ENCODE data around the gene MEIS2.

MEIS2 gene

GRCh38 chr15:36925049-36925448, 175.3 kb downstream of the MEIS2 start:
- Histone ChIP-seq H4K20me1 (ENCODE audit: insufficient read depth, low read length) (no peaks in the 10 kb centered on the region), H3K9ac (ENCODE audit: low read length) (no peak overlapping the region), H3K4me1 (ENCODE audit: insufficient read depth, low read length, severe bottlenecking) (no peaks in the 10 kb centered on the region), H3K4me3 (ENCODE audit: low read depth, low read length, poor library complexity, severe bottlenecking) (no peak overlapping the region), H3K27ac (ENCODE audit: low read depth, low read length, poor library complexity, severe bottlenecking) (no peak overlapping the region), H3K27me3 (ENCODE audit: insufficient read depth, low read length) (no peaks in the 10 kb centered on the region), H3K4me2 (ENCODE audit: low read length) (no peak overlapping the region), H3F3A (ENCODE audit: insufficient read depth, low read length) (no peaks in the 10 kb centered on the region), H3K9me3 (ENCODE audit: low read length) (no peaks in the 10 kb centered on the region), H3K9me2 (ENCODE audit: low read depth, low read length) (no peaks in the 10 kb centered on the region), H3K36me3 (ENCODE audit: insufficient read depth, low read length) (peaks cover 63% of the 10 kb centered on the region), H3K79me2 (ENCODE audit: insufficient read depth, low read length) (no peaks in the 10 kb centered on the region), H2AFZ (ENCODE audit: low read length) (no peak overlapping the region)
- TF ChIP-seq CTCF (IDR thresholded peaks at IDR 0.05; ENCODE audit: low read length) (no peak), EZH2 (IDR thresholded peaks at IDR 0.05; ENCODE audit: borderline replicate concordance, low read length) (no peak)

- no peak overlapping the region for H3K4me2 ChIP-seq (ENCODE audit: low read length)
- H3K4me1 ChIP-seq (ENCODE audit: insufficient read depth, low read length, severe bottlenecking), result no peaks in the 10 kb centered on the region
- no peaks in the 10 kb centered on the region for H3K79me2 ChIP-seq (ENCODE audit: insufficient read depth, low read length)
- no peak for TF ChIP-seq CTCF (IDR thresholded peaks at IDR 0.05; ENCODE audit: low read length)
- H3K9me3 ChIP-seq (ENCODE audit: low read length), result no peaks in the 10 kb centered on the region
- no peaks in the 10 kb centered on the region for H3F3A ChIP-seq (ENCODE audit: insufficient read depth, low read length)
- peaks cover 58% of the 10 kb centered on the region for H3K36me3 ChIP-seq (ENCODE audit: insufficient read depth, low read length)
- H4K20me1 ChIP-seq (ENCODE audit: insufficient read depth, low read length), result no peaks in the 10 kb centered on the region
- no peaks in the 10 kb centered on the region for H3K27me3 ChIP-seq (ENCODE audit: insufficient read depth, low read length)
- no peak overlapping the region for H3K9ac ChIP-seq (ENCODE audit: low read length)
- H3K27ac ChIP-seq (ENCODE audit: low read depth, low read length, poor library complexity, severe bottlenecking), result no peak overlapping the region
- H3K4me3 ChIP-seq (ENCODE audit: low read depth, low read length, poor library complexity, severe bottlenecking), result no peak overlapping the region
- no peak overlapping the region for H2AFZ ChIP-seq (ENCODE audit: low read length)
- no peaks in the 10 kb centered on the region for H3K9me2 ChIP-seq (ENCODE audit: low read depth, low read length)
Measured at GRCh38 chr15:36924034-36924433, 176.3 kb downstream of the MEIS2 start.

- no peak for TF ChIP-seq CTCF (IDR thresholded peaks at IDR 0.05; ENCODE audit: low read length)
- no peak for TF ChIP-seq EZH2 (IDR thresholded peaks at IDR 0.05; ENCODE audit: borderline replicate concordance, low read length)
- Histone ChIP-seq H3K4me1 (ENCODE audit: insufficient read depth, low read length, severe bottlenecking) (no peaks in the 10 kb centered on the region), H3K27ac (ENCODE audit: low read depth, low read length, poor library complexity, severe bottlenecking) (no peak overlapping the region), H3K9me3 (ENCODE audit: low read length) (no peaks in the 10 kb centered on the region), H4K20me1 (ENCODE audit: insufficient read depth, low read length) (no peaks in the 10 kb centered on the region), H3K9ac (ENCODE audit: low read length) (no peak overlapping the region), H2AFZ (ENCODE audit: low read length) (no peak overlapping the region), H3K79me2 (ENCODE audit: insufficient read depth, low read length) (no peaks in the 10 kb centered on the region), H3K36me3 (ENCODE audit: insufficient read depth, low read length) (peaks cover 61% of the 10 kb centered on the region), H3K4me2 (ENCODE audit: low read length) (no peak overlapping the region), H3K4me3 (ENCODE audit: low read depth, low read length, poor library complexity, severe bottlenecking) (no peak overlapping the region), H3K9me2 (ENCODE audit: low read depth, low read length) (no peaks in the 10 kb centered on the region), H3F3A (ENCODE audit: insufficient read depth, low read length) (no peaks in the 10 kb centered on the region), H3K27me3 (ENCODE audit: insufficient read depth, low read length) (no peaks in the 10 kb centered on the region)
Measured at GRCh38 chr15:36921484-36922091, 178.8 kb downstream of the MEIS2 start.

Data from OCI-LY1 (cell line).